HEK293 (cell line): Measurements from ENCODE around the gene CA6.

Experiments
- CTCF ChIP-seq: fragments of 450-650 bp; formaldehyde crosslinking; IDR thresholded peaks from 2 replicates; pipeline ENCODE4 v1.5.1; 2016; ENCODE audit warnings: missing biosample characterization, missing genetic modification characterization
- EGR2 ChIP-seq: fragments of 450-650 bp; formaldehyde crosslinking; IDR thresholded peaks from 2 replicates; pipeline ENCODE4 v1.5.1; 2016; ENCODE audit warnings: low read depth, missing biosample characterization, missing genetic modification characterization
- KLF9 ChIP-seq: fragments of 450-650 bp; formaldehyde crosslinking; IDR thresholded peaks from 2 replicates; pipeline ENCODE4 v1.5.1; 2016; ENCODE audit warnings: missing biosample characterization, missing genetic modification characterization, low read depth
- ZNF2 ChIP-seq: fragments of 450-650 bp; formaldehyde crosslinking; IDR thresholded peaks from 2 replicates; pipeline ENCODE4 v1.5.1; 2016; ENCODE audit warnings: missing biosample characterization, missing genetic modification characterization
- ZNF350 ChIP-seq: fragments of 450-650 bp; formaldehyde crosslinking; IDR thresholded peaks from 2 replicates; pipeline ENCODE4 v1.5.0; 2017; ENCODE audit warnings: missing biosample characterization, mild to moderate bottlenecking, missing genetic modification characterization
- ZNF558 ChIP-seq: fragments of 450-650 bp; formaldehyde crosslinking; IDR thresholded peaks from 2 replicates; pipeline ENCODE4 v1.5.1; 2016; ENCODE audit warnings: missing biosample characterization, missing genetic modification characterization
- ZNF830 ChIP-seq: fragments of 450-650 bp; IDR thresholded peaks from 2 replicates; pipeline ENCODE4 v1.5.0; 2018; ENCODE audit warnings: missing biosample characterization, missing genetic modification characterization, low read depth, mild to moderate bottlenecking, moderate library complexity

GRCh38 chr1:8984990-8985389 lies 39.3 kb downstream of the CA6 start:
- TF ChIP-seq EGR2: no peak
- no peak for TF ChIP-seq ZNF558 (tag by site-specific recombination)
- TF ChIP-seq CTCF: no peak
- no peak for TF ChIP-seq ZNF2 (tag by site-specific recombination)
- no peak for TF ChIP-seq ZNF830 (tag by site-specific recombination)
- TF ChIP-seq KLF9 (tag by site-specific recombination): no peak
- TF ChIP-seq ZNF350 (tag by site-specific recombination): no peak
